GM18870 (cell line): ENCODE results near the gene PABPC1L.

Source experiments
- ATAC-seq: cut with Tn5 transposase; IDR thresholded peaks from one replicate; pipeline ENCODE4 v1.9.1; 2021; ENCODE audit warnings: moderate library complexity; ENCODE audit not compliant: unreplicated experiment

PABPC1L gene

GRCh38 chr20:44900231-44900854 lies 9.5 kb upstream of the PABPC1L start:
- ATAC-seq = no peak

- ATAC-seq = no peak
Measured at GRCh38 chr20:44901974-44902373, 7.9 kb upstream of the PABPC1L start.

GRCh38 chr20:44904377-44904776 lies 5.5 kb upstream of the PABPC1L start:
- ATAC-seq = no peak

- ATAC-seq = no peak
Measured at GRCh38 chr20:44908987-44909871, 631 bp upstream of the PABPC1L start.

DNA sequence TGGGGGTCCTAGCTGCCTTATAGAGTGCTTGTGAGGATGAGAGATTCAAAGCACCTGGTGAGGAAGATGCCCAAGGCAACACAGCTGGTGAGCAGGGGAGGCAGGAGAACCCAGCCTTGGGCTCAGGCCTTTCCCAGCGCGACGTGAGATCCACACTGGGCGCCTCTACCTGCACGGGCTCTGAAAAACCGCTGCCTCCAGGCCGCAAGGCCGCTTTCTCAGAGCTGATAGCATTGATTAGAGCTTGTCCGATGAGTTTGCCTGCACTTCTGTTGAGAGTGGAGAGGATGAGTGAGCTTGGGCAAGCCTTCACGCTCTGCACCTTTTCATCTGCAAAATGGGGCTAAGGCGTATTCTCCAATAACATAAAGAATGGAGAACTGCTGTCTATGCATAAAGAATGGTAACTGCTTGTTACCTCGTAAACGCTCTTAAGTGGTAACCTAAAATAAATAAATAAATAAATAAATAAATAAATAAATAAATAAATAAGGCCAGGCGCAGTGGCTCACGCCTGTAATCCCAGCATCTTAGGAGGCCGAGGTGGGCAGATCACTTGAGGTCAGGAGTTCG lies 916 bp downstream of the PABPC1L start:
- ATAC-seq = no peak

GRCh38 chr20:44911264-44911921 lies 1.5 kb downstream of the PABPC1L start:
- ATAC-seq = no peak

DNA sequence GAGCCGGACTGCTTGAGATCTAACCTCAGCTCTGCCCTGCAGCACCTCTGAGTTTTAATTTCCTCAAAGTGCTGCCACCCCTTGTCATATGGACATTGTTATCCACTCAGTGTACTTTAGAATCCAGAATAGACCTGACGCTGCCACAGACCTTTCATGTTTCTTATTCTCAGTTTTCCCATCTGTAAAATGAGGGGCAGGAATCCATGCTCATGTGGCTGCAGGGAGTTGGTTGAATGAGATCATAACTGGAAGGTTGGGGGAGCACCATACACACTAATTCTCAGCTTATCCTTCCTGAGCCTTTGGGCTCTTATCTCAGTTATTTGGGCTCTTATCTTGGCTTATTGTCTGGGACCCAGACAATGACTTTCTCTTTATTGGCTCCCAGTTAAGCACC lies 2.3 kb downstream of the PABPC1L start:
- ATAC-seq = no peak

DNA sequence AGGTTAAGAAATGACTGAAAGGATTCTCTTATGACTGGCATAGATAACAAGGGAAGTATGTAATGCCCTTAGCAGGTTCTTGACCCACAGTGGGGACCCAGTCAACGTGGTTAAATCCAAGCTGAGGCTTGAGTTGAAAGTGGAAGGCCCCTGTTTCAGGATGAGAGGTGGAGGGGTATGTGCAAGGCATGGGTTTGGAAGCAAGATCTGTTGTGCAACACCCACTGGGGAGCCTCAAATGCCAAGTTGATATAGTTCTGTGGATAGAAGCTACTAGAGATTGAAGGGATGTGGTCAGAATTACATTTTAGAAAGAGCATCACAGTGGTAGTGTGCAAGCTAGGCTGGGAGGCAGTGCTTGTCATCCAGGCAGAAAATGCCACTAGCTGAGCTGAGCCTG lies 5.1 kb downstream of the PABPC1L start:
- no peak for ATAC-seq

GRCh38 chr20:44916586-44916985 lies 6.7 kb downstream of the PABPC1L start:
- ATAC-seq = no peak

- no peak for ATAC-seq
Measured at GRCh38 chr20:44917399-44917798, 7.5 kb downstream of the PABPC1L start.

DNA sequence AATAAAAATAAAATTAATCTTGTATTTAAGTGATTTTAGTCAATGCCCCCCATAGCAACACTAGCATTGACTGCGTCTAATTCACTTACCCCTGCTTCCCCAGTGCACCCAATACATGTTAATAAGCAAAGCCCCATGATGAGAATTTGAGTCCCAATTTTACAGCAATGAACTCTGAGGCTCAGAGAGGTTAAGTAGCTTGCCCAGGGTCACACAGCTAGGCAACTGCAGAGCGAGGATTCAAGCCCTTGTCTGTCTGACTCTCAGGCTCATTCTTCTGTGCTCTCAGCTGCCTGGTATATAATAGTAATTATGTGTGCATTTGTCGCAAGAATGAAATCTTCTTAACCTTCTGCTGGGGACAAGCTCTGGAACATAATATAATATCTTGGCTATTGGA lies 8.5 kb downstream of the PABPC1L start:
- no peak for ATAC-seq

- no peak for ATAC-seq
Measured at GRCh38 chr20:44918761-44919160, 8.9 kb downstream of the PABPC1L start.

- no peak for ATAC-seq
Measured at GRCh38 chr20:44921447-44921846, 11.6 kb downstream of the PABPC1L start.

- no peak for ATAC-seq
Measured at GRCh38 chr20:44924541-44924940, 14.7 kb downstream of the PABPC1L start.

- ATAC-seq = no peak
Measured at GRCh38 chr20:44928595-44928994, 18.7 kb downstream of the PABPC1L start.

DNA sequence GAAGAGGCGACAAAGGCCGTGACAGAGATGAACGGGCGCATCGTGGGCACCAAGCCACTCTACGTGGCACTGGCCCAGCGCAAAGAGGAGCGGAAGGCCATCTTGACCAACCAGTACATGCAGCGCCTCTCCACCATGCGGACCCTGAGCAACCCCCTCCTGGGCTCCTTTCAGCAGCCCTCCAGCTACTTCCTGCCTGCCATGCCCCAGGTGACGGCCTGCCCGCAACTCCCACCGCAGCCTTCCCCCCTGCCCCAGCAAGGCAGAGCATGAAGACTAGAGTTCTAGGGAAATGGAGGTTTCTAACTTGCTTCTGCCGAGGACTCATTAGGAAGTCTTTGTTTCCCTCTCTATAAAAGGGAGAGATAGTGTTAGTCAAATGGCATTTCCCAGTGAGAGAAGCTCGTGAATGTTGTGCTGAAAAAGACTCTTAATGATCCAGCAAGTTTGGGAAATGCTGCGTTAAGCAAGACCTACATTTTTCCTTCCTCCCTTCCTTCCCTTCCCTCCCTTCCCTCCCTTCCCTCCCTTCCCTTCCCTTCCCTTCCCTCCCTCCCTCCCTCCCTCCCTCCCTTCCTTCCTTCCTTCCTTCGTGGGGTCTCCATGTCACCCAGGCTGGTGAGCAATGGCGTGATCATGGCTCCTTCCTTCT lies 20.8 kb downstream of the PABPC1L start:
- no peak for ATAC-seq

DNA sequence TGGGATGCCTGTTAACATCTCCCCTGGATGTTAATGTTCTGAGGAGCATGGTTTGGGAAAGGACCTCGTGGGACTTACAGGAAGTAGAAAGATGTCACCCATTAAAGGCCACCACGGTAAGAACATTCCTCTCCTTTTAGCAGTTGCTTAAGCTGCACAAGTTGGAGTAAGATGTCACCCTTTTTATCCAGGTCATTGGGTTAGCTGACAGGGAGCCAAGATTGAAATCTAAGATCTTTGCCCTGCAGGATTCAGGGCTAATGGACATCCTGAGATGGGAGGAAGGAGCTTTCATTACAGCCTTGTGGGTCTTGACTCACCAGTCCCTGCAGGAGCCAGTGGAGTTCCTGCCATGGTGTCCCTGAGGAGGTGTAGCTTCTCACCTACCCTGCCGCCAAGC lies 22.1 kb downstream of the PABPC1L start:
- ATAC-seq = no peak

DNA sequence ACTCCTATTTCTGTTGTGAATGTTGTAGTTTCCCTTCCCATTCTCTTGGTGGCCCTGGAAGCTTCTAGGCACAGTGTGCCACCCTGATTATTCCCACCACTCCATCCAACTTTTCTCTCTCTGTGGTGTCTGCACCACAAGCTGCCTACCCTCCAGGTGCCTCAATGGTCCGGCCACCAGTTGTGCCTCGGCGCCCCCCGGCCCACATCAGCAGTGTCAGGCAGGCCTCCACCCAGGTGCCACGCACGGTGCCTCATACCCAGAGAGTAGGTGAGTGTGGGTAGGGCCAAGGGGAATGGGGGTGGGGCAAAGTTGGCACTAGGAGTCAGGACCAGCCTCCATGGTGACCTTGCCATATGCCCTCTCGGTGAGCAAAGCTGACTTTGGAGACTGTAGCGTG lies 23.1 kb downstream of the PABPC1L start:
- ATAC-seq = no peak

- ATAC-seq = no peak
Measured at GRCh38 chr20:44936510-44936909, 26.6 kb downstream of the PABPC1L start.

GRCh38 chr20:44938637-44939036 lies 28.8 kb downstream of the PABPC1L start:
- no peak for ATAC-seq

GRCh38 chr20:44941120-44941691 lies 31.3 kb downstream of the PABPC1L start:
- ATAC-seq = no peak
